H9 (cell line): ENCODE data around the gene ASTN1. TPM values are rescaled to one million over a fixed set of nuclear protein-coding genes. Genes with fewer than 3 reads are reported as not detected.

Experiments
- DNase-seq: peaks from one replicate; pipeline ENCODE4 v3.0.0-alpha.2; 2017
- H2AFZ ChIP-seq: one replicate; pipeline ENCODE4 v1.6.1; 2013; ENCODE audit warnings: mild to moderate bottlenecking, low read length, control low read depth, moderate library complexity
- H2AK5ac ChIP-seq: 2 replicates; pipeline ENCODE4 v1.6.1; 2013; ENCODE audit warnings: low read length, control low read depth, mixed read lengths; ENCODE audit not compliant: insufficient read length
- H2BK120ac ChIP-seq: one replicate; pipeline ENCODE4 v1.6.1; 2013; ENCODE audit warnings: low read depth, mild to moderate bottlenecking, low read length, control low read depth, inconsistent platforms; ENCODE audit not compliant: poor library complexity, severe bottlenecking
- H2BK12ac ChIP-seq: 2 replicates; pipeline ENCODE4 v1.6.1; 2013; ENCODE audit warnings: low read length, control low read depth, mixed read lengths, low read depth; ENCODE audit not compliant: insufficient read length
- H2BK15ac ChIP-seq: 2 replicates; pipeline ENCODE4 v1.6.1; 2013; ENCODE audit warnings: low read depth, low read length, control low read depth
- H2BK20ac ChIP-seq: one replicate; pipeline ENCODE4 v1.6.1; 2013; ENCODE audit warnings: low read depth, mild to moderate bottlenecking, low read length, control low read depth, inconsistent platforms; ENCODE audit not compliant: poor library complexity, severe bottlenecking
- H2BK5ac ChIP-seq: 2 replicates; pipeline ENCODE4 v1.6.1; 2013; ENCODE audit warnings: low read length, control low read depth, mixed read lengths; ENCODE audit not compliant: insufficient read length
- H3K14ac ChIP-seq: 2 replicates; pipeline ENCODE4 v1.6.1; 2013; ENCODE audit warnings: low read length, control low read depth; ENCODE audit not compliant: insufficient read depth
- H3K18ac ChIP-seq: 2 replicates; pipeline ENCODE4 v1.6.1; 2013; ENCODE audit warnings: low read depth, mild to moderate bottlenecking, mixed read lengths, low read length, control low read depth; ENCODE audit not compliant: insufficient read length
- H3K23ac ChIP-seq: 2 replicates; pipeline ENCODE4 v1.6.1; 2013; ENCODE audit warnings: low read length, control low read depth, mixed read lengths, low read depth; ENCODE audit not compliant: insufficient read length
- H3K23me2 ChIP-seq: 2 replicates; pipeline ENCODE4 v1.6.1; 2013; ENCODE audit warnings: low read depth, mild to moderate bottlenecking, mixed read lengths, low read length, control low read depth; ENCODE audit not compliant: insufficient read length, poor library complexity, severe bottlenecking
- H3K27ac ChIP-seq: 2 replicates; pipeline ENCODE4 v1.5.1; 2013; ENCODE audit warnings: low read length, control low read depth, mixed read lengths, low read depth; ENCODE audit not compliant: insufficient read length
- H3K27me3 ChIP-seq: 2 replicates; pipeline ENCODE4 v1.6.1; 2013; ENCODE audit warnings: low read length, control low read depth, inconsistent platforms; ENCODE audit not compliant: insufficient read depth
- H3K4ac ChIP-seq: 2 replicates; pipeline ENCODE4 v1.6.1; 2013; ENCODE audit warnings: low read depth, mild to moderate bottlenecking, control low read depth, inconsistent platforms, low read length, moderate library complexity
- H3K4me1 ChIP-seq: 2 replicates; pipeline ENCODE4 v1.6.1; 2013; ENCODE audit warnings: low read length, control low read depth, inconsistent platforms; ENCODE audit not compliant: insufficient read depth
- H3K4me2 ChIP-seq: 2 replicates; pipeline ENCODE4 v1.6.1; 2013; ENCODE audit warnings: low read length, control low read depth, mixed read lengths; ENCODE audit not compliant: insufficient read length, insufficient read depth
- H3K56ac ChIP-seq: 2 replicates; pipeline ENCODE4 v1.6.1; 2013; ENCODE audit warnings: low read depth, mild to moderate bottlenecking, mixed read lengths, low read length, control low read depth; ENCODE audit not compliant: insufficient read length
- H3K79me1 ChIP-seq: 2 replicates; pipeline ENCODE4 v1.6.1; 2013; ENCODE audit warnings: low read depth, mild to moderate bottlenecking, moderate library complexity, low read length, control low read depth, inconsistent platforms; ENCODE audit not compliant: insufficient read depth, poor library complexity, severe bottlenecking
- H3K79me2 ChIP-seq: 2 replicates; pipeline ENCODE4 v1.6.1; 2013; ENCODE audit warnings: low read length, control low read depth, inconsistent platforms; ENCODE audit not compliant: insufficient read depth
- H3K9ac ChIP-seq: 2 replicates; pipeline ENCODE4 v1.6.1; 2013; ENCODE audit warnings: low read length, control low read depth, mixed read lengths; ENCODE audit not compliant: insufficient read length; ENCODE audit errors: extremely low read depth
- H3K9me3 ChIP-seq: one replicate; pipeline ENCODE4 v1.6.1; 2013; ENCODE audit warnings: low read depth, low read length, inconsistent platforms; ENCODE audit not compliant: control insufficient read depth
- H3T11ph ChIP-seq: one replicate; pipeline ENCODE4 v1.6.1; 2013; ENCODE audit warnings: mild to moderate bottlenecking, low read length, control low read depth, inconsistent platforms
- H4K20me1 ChIP-seq: one replicate; pipeline ENCODE4 v1.6.1; 2013; ENCODE audit not compliant: control insufficient read depth, insufficient read length, insufficient read depth
- H4K5ac ChIP-seq: 2 replicates; pipeline ENCODE4 v1.6.1; 2013; ENCODE audit warnings: low read depth, mild to moderate bottlenecking, mixed read lengths, low read length, control low read depth; ENCODE audit not compliant: insufficient read length
- H4K8ac ChIP-seq: replicated peaks from 2 replicates; pipeline ENCODE4 v1.6.1; 2013; ENCODE audit warnings: low read length, control low read depth, mixed read lengths, low read depth; ENCODE audit not compliant: insufficient read length
- H4K91ac ChIP-seq: 2 replicates; pipeline ENCODE4 v1.6.1; 2013; ENCODE audit warnings: low read depth, mild to moderate bottlenecking, moderate library complexity, mixed read lengths, low read length, control low read depth; ENCODE audit not compliant: insufficient read length
- H3K27ac Mint-ChIP-seq, 3 experiments: 2 replicates in 2 of 3; 3 replicates in 1 of 3; pipeline ENCODE4 v1.8.0; 2020 to 2021; ENCODE audit warnings: mixed read lengths in 3 of 3, mild to moderate bottlenecking in 1 of 3, moderate library complexity in 1 of 3
- H3K27me3 Mint-ChIP-seq: 2 replicates; pipeline ENCODE4 v1.8.0; 2021; ENCODE audit warnings: low read depth, mild to moderate bottlenecking, moderate library complexity, mixed read lengths
- H3K36me3 Mint-ChIP-seq, 3 experiments: 2 replicates in 2 of 3; 3 replicates in 1 of 3; pipeline ENCODE4 v1.8.0; 2020 to 2021; ENCODE audit warnings: low read depth in 3 of 3, mixed read lengths in 3 of 3; ENCODE audit not compliant: insufficient read depth in 1 of 3
- H3K4me1 Mint-ChIP-seq, 2 experiments: 2 replicates each; pipeline ENCODE4 v1.8.0; 2020; ENCODE audit warnings: mixed read lengths in 2 of 2
- H3K4me3 Mint-ChIP-seq, 2 experiments: 2 replicates in 1 of 2; 3 replicates in 1 of 2; pipeline ENCODE4 v1.8.0; 2020 to 2021; ENCODE audit warnings: mild to moderate bottlenecking in 2 of 2, mixed read lengths in 2 of 2, moderate library complexity in 1 of 2
- H3K9me3 Mint-ChIP-seq, 2 experiments: 2 replicates in 1 of 2; 3 replicates in 1 of 2; pipeline ENCODE4 v1.8.0; 2020; ENCODE audit warnings: mild to moderate bottlenecking in 2 of 2, mixed read lengths in 2 of 2, moderate library complexity in 1 of 2
- WGBS: extraction: QIAGEN DNeasy Blood & Tissue Kit; methylation state at CpG from one replicate; pipeline ENCODE4 v1.1.7; 2013; ENCODE audit warnings: missing lambda C conversion rate, low lambda C conversion rate, mixed read lengths; ENCODE audit not compliant: insufficient read length; ENCODE audit errors: extremely low coverage; 5-methylcytosine and 5-hydroxymethylcytosine counted together
- total RNA-seq: library from RNA; stranded (reverse); gene quantifications from 2 replicates; pipeline ENCODE4 v1.2.1, GENCODE V29; 2021
- TF ChIP-seq, protein P1 (sequence below): fragments of 200-600 bp; sonication (generic); conservative IDR thresholded peaks from 3 replicates; pipeline ENCODE4 v1.8.0; 2021; ENCODE audit warnings: antibody characterized with exemption, mild to moderate bottlenecking

Gene ASTN1
- total RNA-seq, 1 experiment from 2014 or later, result 0.98 TPM

DNA sequence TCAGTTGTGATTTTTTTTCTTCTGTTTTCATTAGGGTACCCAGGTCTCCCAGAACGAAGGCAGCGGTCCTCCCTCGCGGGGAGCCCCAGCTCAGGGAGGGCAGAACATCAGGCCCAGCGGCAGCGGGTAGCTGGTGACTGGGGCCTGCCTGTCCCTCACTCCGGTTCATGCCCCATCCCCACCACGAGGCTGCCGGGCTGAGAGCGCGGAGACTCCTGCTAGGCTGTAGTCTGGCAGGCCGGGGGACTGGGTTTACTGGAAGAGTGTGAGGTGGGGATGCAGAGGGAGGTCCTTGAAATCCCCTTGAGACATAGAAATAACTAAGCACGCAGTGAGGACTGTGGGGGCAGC is 16.7 kb upstream of the ASTN1 start:
- Mint-ChIP-seq H3K9me3 (peaks cover 0 to 2% of the 10 kb centered on the region in 2 experiments; a peak in 1 of 5 replicates), H3K4me1 (peaks cover 10 to 17% of the 10 kb centered on the region in 2 experiments), H3K4me3 (peak overlapping the region; percentile 63 to 81), H3K27ac (no peak overlapping the region), H3K27me3 (peaks cover 77% of the 10 kb centered on the region), H3K36me3 (no peaks in the 10 kb centered on the region)
- Histone ChIP-seq H3K56ac (no peak overlapping the region), H3K79me2 (no peaks in the 10 kb centered on the region), H4K8ac (no peak overlapping the region), H3T11ph (no peak overlapping the region), H2BK15ac (no peak overlapping the region), H2BK5ac (no peak overlapping the region), H3K14ac (no peak overlapping the region), H2BK12ac (no peak overlapping the region), H4K5ac (no peak overlapping the region), H3K23ac (no peak overlapping the region), H2BK20ac (no peak overlapping the region), H3K79me1 (no peaks in the 10 kb centered on the region), H3K9ac (no peak overlapping the region), H3K27ac (no peak overlapping the region), H4K20me1 (no peaks in the 10 kb centered on the region), H3K23me2 (peaks cover 6% of the 10 kb centered on the region), H3K9me3 (no peaks in the 10 kb centered on the region), H3K4me1 (no peaks in the 10 kb centered on the region), H4K91ac (no peak overlapping the region), H2AK5ac (no peak overlapping the region), H3K4ac (no peak overlapping the region), H3K27me3 (peaks cover 2% of the 10 kb centered on the region; the same call in 1 of the 2 replicates), H2AFZ (no peak overlapping the region), H2BK120ac (no peak overlapping the region), H3K4me2 (peak overlapping the region; percentile 79), H3K18ac (no peak overlapping the region)
- TF ChIP-seq, protein P1, sequence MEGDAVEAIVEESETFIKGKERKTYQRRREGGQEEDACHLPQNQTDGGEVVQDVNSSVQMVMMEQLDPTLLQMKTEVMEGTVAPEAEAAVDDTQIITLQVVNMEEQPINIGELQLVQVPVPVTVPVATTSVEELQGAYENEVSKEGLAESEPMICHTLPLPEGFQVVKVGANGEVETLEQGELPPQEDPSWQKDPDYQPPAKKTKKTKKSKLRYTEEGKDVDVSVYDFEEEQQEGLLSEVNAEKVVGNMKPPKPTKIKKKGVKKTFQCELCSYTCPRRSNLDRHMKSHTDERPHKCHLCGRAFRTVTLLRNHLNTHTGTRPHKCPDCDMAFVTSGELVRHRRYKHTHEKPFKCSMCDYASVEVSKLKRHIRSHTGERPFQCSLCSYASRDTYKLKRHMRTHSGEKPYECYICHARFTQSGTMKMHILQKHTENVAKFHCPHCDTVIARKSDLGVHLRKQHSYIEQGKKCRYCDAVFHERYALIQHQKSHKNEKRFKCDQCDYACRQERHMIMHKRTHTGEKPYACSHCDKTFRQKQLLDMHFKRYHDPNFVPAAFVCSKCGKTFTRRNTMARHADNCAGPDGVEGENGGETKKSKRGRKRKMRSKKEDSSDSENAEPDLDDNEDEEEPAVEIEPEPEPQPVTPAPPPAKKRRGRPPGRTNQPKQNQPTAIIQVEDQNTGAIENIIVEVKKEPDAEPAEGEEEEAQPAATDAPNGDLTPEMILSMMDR, result no peak
- WGBS, result no CpG with 5 or more reads among the region's 13 CpGs
- peak; percentile 52 for DNase-seq
